Esophagus muscularis mucosa (tissue), 4 donors: Measurements from ENCODE around the gene ASIC1. TPM values are rescaled to one million over a fixed set of nuclear protein-coding genes. Genes with fewer than 3 reads are reported as not detected.
A peak's percentile ranks its signal among the peaks of the same experiment; 100 is the strongest.

Experiments
- DNase-seq: peaks from one replicate; pipeline ENCODE4 v3.0.0-alpha.2; 2017; ENCODE audit errors: extremely low spot score
- H3K27ac ChIP-seq, 4 donors: fragments of 200-600 bp; sonication (generic); replicated peaks in 1 of 4; 1 replicate in 3 of 4; 2 replicates in 1 of 4; pipeline ENCODE4 v1.5.1; 2016 to 2019; ENCODE audit warnings: mild to moderate bottlenecking in 1 of 4
- H3K27me3 ChIP-seq, 4 donors: fragments of 200-600 bp; sonication (generic); one replicate each; pipeline versions ENCODE4 v1.5.1 to v1.6.0; 2016 to 2019
- H3K36me3 ChIP-seq, 4 donors: fragments of 200-600 bp; sonication (generic); one replicate each; pipeline ENCODE4 v1.5.1; 2016 to 2019
- H3K4me1 ChIP-seq, 4 donors: fragments of 200-600 bp; sonication (generic); one replicate each; pipeline ENCODE4 v1.5.1; 2016 to 2019
- H3K4me3 ChIP-seq, 4 donors: fragments of 200-600 bp; sonication (generic); 1 replicate in 2 of 4; 2 replicates in 2 of 4; pipeline ENCODE4 v1.5.1; 2016 to 2019; ENCODE audit warnings: mild to moderate bottlenecking in 4 of 4, moderate library complexity in 1 of 4
- H3K9me3 ChIP-seq, 4 donors: fragments of 200-600 bp; sonication (generic); 1 replicate in 3 of 4; 2 replicates in 1 of 4; pipeline ENCODE4 v1.5.1; 2016 to 2019
- EP300 ChIP-seq: sonication (generic); formaldehyde crosslinking; IDR thresholded peaks from one replicate; pipeline ENCODE4 v1.6.1; 2017; ENCODE audit warnings: antibody characterized with exemption
- POLR2A ChIP-seq: fragments of 450-650 bp; IDR thresholded peaks from one replicate; pipeline ENCODE4 v1.6.1; 2017; ENCODE audit warnings: antibody characterized with exemption, moderate library complexity, mild to moderate bottlenecking, low read depth
- POLR2AphosphoS5 ChIP-seq, 2 donors: sonication (generic); formaldehyde crosslinking; IDR thresholded peaks; one replicate each; pipeline ENCODE4 v1.6.1; 2017; ENCODE audit warnings: antibody characterized with exemption in 2 of 2
- WGBS: methylation state at CpG from one replicate; pipeline ENCODE4 v1.1.5; 2018; 5-methylcytosine and 5-hydroxymethylcytosine counted together
- intact Hi-C: fragments of 100-400 bp; cut with DNase I; formaldehyde crosslinking; loops from one replicate; pipeline ENCODE4 v1.15.1; 2023
- total RNA-seq, 4 donors: library from RNA; depleted of rRNA; stranded (reverse); fragments of >200 nt; gene quantifications; one replicate each; pipeline versions ENCODE4 v1.1.0 to v1.2.1, GENCODE V29; 2016
- TF ChIP-seq, protein P1 (sequence below), 3 experiments: fragments of 200-600 bp in 2 of 3; fragments of 450-650 bp in 1 of 3; sonication (generic) in 2 of 3; IDR thresholded peaks; one replicate each; pipeline ENCODE4 v1.5.1; 2017 to 2019; ENCODE audit warnings: antibody characterized with exemption in 3 of 3, mild to moderate bottlenecking in 2 of 3, moderate library complexity in 1 of 3

ASIC1 gene
- total RNA-seq, 4 donors from 2014 or later: 0.66 to 5.6 (median 2.9) TPM

DNA sequence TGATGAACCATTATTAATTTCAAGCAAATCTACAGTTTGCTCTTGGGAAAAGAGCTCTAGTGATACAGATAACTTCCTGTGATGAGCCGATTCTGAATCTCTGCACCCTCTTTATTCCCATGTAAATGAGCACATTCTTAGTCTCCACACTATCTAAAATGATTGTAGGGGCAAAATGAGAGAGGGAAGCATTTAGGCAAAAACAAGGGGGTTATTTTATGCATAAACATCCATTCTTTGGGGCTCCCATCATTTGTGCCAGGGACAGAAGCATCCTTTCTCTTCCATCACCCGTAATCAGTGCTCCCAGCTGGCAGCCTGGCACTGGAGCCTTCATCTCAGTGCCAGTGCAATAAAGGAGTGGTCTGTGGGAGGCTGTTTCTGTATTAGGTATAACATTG lies 44.7 kb downstream of the ASIC1 start:
- intact Hi-C loops: no loop called here
- no peak overlapping the region for H3K27ac ChIP-seq
- WGBS: 87% methylated on average over 2 of the region's 2 CpGs
- no peaks in the 10 kb centered on the region for H3K9me3 ChIP-seq
- DNase-seq: no peak
- no peak overlapping the region for H3K4me3 ChIP-seq
- no peaks in the 10 kb centered on the region for H3K27me3 ChIP-seq
- H3K36me3 ChIP-seq: peaks cover 31 to 45% (median 36%) of the 10 kb centered on the region in 4 donors
- peaks cover 21 to 27% (median 23%) of the 10 kb centered on the region in 4 donors for H3K4me1 ChIP-seq
- TF ChIP-seq EP300: no peak
- TF ChIP-seq, protein P1, sequence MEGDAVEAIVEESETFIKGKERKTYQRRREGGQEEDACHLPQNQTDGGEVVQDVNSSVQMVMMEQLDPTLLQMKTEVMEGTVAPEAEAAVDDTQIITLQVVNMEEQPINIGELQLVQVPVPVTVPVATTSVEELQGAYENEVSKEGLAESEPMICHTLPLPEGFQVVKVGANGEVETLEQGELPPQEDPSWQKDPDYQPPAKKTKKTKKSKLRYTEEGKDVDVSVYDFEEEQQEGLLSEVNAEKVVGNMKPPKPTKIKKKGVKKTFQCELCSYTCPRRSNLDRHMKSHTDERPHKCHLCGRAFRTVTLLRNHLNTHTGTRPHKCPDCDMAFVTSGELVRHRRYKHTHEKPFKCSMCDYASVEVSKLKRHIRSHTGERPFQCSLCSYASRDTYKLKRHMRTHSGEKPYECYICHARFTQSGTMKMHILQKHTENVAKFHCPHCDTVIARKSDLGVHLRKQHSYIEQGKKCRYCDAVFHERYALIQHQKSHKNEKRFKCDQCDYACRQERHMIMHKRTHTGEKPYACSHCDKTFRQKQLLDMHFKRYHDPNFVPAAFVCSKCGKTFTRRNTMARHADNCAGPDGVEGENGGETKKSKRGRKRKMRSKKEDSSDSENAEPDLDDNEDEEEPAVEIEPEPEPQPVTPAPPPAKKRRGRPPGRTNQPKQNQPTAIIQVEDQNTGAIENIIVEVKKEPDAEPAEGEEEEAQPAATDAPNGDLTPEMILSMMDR (IDR thresholded peaks at IDR 0.05): no peak
- TF ChIP-seq POLR2A: no peak
- TF ChIP-seq POLR2AphosphoS5 (IDR thresholded peaks at IDR 0.05): no peak

DNA sequence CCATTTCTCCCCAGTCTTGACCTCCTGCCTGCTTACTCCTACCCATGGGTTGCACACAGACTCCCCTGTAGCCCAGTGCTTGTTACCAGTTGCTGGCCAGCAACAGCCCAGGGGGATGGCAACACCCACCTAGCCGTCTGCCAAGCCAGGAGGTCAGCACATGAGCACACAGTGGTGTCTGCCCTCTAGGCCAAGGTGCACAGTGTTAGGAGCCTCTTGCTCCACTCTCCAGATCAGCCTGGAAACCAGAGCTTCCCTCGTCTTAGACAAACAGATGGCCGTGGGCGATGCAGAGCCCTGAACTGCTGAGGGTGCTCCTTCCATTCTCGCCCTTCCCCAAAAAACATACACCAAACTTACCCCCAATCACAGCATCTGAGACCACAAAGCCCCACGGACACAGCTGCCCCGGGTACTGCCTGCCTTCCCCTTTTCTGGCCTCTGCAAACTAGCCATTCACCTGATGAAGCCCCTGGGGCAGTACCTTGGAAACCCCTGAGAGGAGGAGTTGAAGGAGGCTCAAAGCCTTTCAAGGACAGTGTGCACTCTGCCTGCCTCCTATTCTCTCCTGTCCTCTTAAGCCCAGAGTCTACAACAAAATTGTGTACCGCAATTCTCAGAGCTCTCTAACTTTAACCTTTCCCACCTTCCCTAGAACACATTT lies 45.4 kb downstream of the ASIC1 start:
- no peaks in the 10 kb centered on the region for H3K27me3 ChIP-seq
- peak overlapping the region in 1 of 4 donors; percentile 44 for H3K27ac ChIP-seq
- no peak for TF ChIP-seq EP300
- TF ChIP-seq, protein P1 (IDR thresholded peaks at IDR 0.05): no peak
- TF ChIP-seq POLR2AphosphoS5 (IDR thresholded peaks at IDR 0.05): no peak
- TF ChIP-seq POLR2A: no peak
- DNase-seq: no peak
- peaks cover 25 to 39% (median 30%) of the 10 kb centered on the region in 4 donors for H3K36me3 ChIP-seq
- H3K9me3 ChIP-seq: no peaks in the 10 kb centered on the region
- no peak overlapping the region for H3K4me3 ChIP-seq
- intact Hi-C loops: no loop called here
- WGBS: 83% methylated on average over 6 of the region's 8 CpGs
- peaks cover 21 to 27% (median 23%) of the 10 kb centered on the region in 4 donors for H3K4me1 ChIP-seq

DNA sequence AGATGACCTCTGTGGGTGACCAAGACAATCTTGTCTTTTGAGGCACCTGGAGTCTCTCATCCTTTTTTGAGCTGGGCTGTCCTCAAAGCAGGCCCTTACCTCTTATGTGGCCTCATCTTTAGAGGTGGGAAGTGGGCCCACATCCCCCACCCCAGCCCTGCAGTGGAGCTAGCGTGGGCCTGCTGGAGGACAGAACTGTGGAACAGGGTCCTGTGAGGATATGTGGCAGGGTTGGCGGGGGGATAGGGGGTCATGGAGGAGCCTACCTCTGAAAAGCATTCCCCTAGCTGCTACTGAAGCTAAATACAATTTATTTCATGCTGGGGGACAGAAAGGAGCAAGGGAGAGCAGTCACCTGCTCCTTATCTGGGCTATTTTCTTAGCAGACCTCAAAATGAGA lies 46.0 kb downstream of the ASIC1 start:
- intact Hi-C loops: no loop called here
- TF ChIP-seq EP300 (no peak), POLR2AphosphoS5 (IDR thresholded peaks at IDR 0.05) (no peak), POLR2A (no peak)
- TF ChIP-seq, protein P1 (IDR thresholded peaks at IDR 0.05): no peak
- 80% methylated on average over 1 of the region's 2 CpGs for WGBS
- H3K4me1 ChIP-seq: peaks cover 21 to 27% (median 23%) of the 10 kb centered on the region in 4 donors
- H3K36me3 ChIP-seq: peaks cover 19 to 33% (median 24%) of the 10 kb centered on the region in 4 donors
- H3K27me3 ChIP-seq: no peaks in the 10 kb centered on the region
- no peak overlapping the region for H3K4me3 ChIP-seq
- no peak for DNase-seq
- H3K27ac ChIP-seq: peak overlapping the region in 3 of 4 donors; percentile 5 to 44 (median 36)
- no peaks in the 10 kb centered on the region for H3K9me3 ChIP-seq

- H3K36me3 ChIP-seq: peaks cover 14 to 28% (median 19%) of the 10 kb centered on the region in 4 donors
- 18% methylated on average over 13 of the region's 13 CpGs for WGBS
- H3K27me3 ChIP-seq: no peaks in the 10 kb centered on the region
- intact Hi-C loops: no loop called here
- peak within 1 kb of the TSS in 1 of 4 donors; percentile 10 for H3K4me3 ChIP-seq
- peak within 1 kb of the TSS in 3 of 4 donors; percentile 5 to 44 (median 36) for H3K27ac ChIP-seq
- no peaks in the 10 kb centered on the region for H3K9me3 ChIP-seq
- no peak for DNase-seq
- TF ChIP-seq POLR2A (no peak), POLR2AphosphoS5 (IDR thresholded peaks at IDR 0.05) (peak; percentile 40 to 63), EP300 (no peak)
- TF ChIP-seq, protein P1 (IDR thresholded peaks at IDR 0.05): peak in 1 of 3 experiments; percentile 7
- H3K4me1 ChIP-seq: peaks cover 21 to 27% (median 23%) of the 10 kb centered on the region in 4 donors
These were observed 46.4 kb downstream of the ASIC1 start, which contains the start of gene GPD1 for GRCh38 chr12:50103767-50104321. Gene GPD1, plus strand, starts transcription at chr12:50104008. Its CDS starts 43 bp downstream, at chr12:50104051.
